COLO829 (cell line): ENCODE results near the gene PRKCE.

Experiments
- DNase-seq: peaks from one replicate; pipeline ENCODE4 v3.0.0; 2012; ENCODE audit warnings: low spot score

The PRKCE gene

GRCh38 chr2:45964223-45964841 is 312.9 kb downstream of the PRKCE start:
- DNase-seq, result peak; percentile 61

- DNase-seq, result no peak
These were observed 313.4 kb downstream of the PRKCE start for GRCh38 chr2:45964906-45965305.

- no peak for DNase-seq
These were observed 314.5 kb downstream of the PRKCE start for GRCh38 chr2:45965871-45966498.

- no peak for DNase-seq
These were observed 317.6 kb downstream of the PRKCE start for GRCh38 chr2:45968946-45969584.

GRCh38 chr2:45973426-45973825 is 322.0 kb downstream of the PRKCE start:
- no peak for DNase-seq

GRCh38 chr2:45974056-45974455 is 322.6 kb downstream of the PRKCE start:
- DNase-seq, result no peak

GRCh38 chr2:45974762-45975408 is 323.4 kb downstream of the PRKCE start:
- peak; percentile 81 for DNase-seq

- DNase-seq, result no peak
These were observed 324.5 kb downstream of the PRKCE start for GRCh38 chr2:45975752-45976517.

GRCh38 chr2:45978302-45978859 is 326.9 kb downstream of the PRKCE start:
- no peak for DNase-seq

- no peak for DNase-seq
These were observed 327.6 kb downstream of the PRKCE start for GRCh38 chr2:45979065-45979464.

GRCh38 chr2:45980161-45980865 is 328.8 kb downstream of the PRKCE start:
- DNase-seq, result no peak

GRCh38 chr2:45981384-45981930 is 330.0 kb downstream of the PRKCE start:
- no peak for DNase-seq

GRCh38 chr2:45982096-45982495 is 330.6 kb downstream of the PRKCE start:
- DNase-seq, result no peak

GRCh38 chr2:45983213-45983612 is 331.7 kb downstream of the PRKCE start:
- DNase-seq, result no peak

GRCh38 chr2:45984366-45984765 is 332.9 kb downstream of the PRKCE start:
- DNase-seq, result no peak

- no peak for DNase-seq
These were observed 333.5 kb downstream of the PRKCE start for GRCh38 chr2:45984896-45985473.

GRCh38 chr2:45986509-45986908 is 335.0 kb downstream of the PRKCE start:
- no peak for DNase-seq

GRCh38 chr2:45987856-45988255 is 336.4 kb downstream of the PRKCE start:
- DNase-seq, result no peak

- no peak for DNase-seq
These were observed 337.4 kb downstream of the PRKCE start for GRCh38 chr2:45988879-45989278.

- no peak for DNase-seq
These were observed 338.7 kb downstream of the PRKCE start for GRCh38 chr2:45990131-45990530.
